Metanephros (tissue), 1 donor: ENCODE results near the gene AMN. TPM values are rescaled to one million over a fixed set of nuclear protein-coding genes. Genes with fewer than 3 reads are reported as not detected.

Experiments used
- total RNA-seq: library from RNA; depleted of rRNA; stranded (reverse); fragments of >200 nt; gene quantifications from one replicate; pipeline ENCODE4 v1.2.3, GENCODE V29; 2014

AMN gene
- 33.7 TPM for total RNA-seq

DNA sequence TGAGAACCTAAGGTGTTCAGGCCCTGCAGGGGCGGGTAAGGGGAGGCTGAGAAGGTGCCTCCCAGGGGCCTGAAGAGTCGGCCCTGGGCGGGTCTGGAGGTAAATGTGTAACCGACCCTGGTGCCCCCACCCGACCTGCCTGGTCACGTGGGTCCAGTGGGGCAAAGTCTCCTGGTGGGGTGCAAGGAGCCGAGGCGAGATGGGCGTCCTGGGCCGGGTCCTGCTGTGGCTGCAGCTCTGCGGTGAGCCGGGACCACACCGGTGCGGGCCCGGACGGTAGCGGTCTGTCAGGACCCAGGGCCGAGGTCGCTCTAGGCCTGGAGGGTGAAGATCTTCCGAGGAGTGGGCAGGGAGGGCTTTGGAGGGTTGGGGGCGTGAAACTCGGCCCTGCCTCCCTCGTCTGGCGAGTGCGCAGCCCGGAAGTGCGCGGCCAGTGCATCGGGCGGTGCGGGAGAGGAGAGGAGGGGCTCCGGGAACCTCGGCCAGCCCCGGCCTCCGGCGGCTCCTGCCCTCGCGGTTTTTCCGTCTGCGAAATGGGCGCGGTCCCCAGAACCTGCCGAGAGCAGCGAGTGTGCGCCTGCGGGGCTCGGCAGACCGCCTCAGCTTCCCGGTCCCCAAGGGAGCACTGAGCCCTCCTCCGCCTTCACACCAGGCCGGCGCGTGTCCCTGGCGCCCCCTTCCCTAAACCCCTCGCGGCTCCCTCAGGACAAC, at the start of gene AMN:
Gene AMN (plus strand): TSS at position 174 of the 711 bp plus-strand sequence. CDS start 26 bp downstream, at position 200.

Other genes starting within 250 kb of the AMN start
- 18.0 TPM for gene TRAF3, start 145.2 kb upstream of the AMN start, total RNA-seq
- gene CDC42BPB, start 134.9 kb downstream of the AMN start, total RNA-seq = 130 TPM
- not detected for gene LBHD2, start 161.5 kb downstream of the AMN start, total RNA-seq
- gene EXOC3L4, start 172.1 kb downstream of the AMN start, total RNA-seq = 6.6 TPM
- gene TNFAIP2, start 200.8 kb downstream of the AMN start, total RNA-seq = 49.8 TPM